ENCODE data around the gene ELK3.

DNA sequence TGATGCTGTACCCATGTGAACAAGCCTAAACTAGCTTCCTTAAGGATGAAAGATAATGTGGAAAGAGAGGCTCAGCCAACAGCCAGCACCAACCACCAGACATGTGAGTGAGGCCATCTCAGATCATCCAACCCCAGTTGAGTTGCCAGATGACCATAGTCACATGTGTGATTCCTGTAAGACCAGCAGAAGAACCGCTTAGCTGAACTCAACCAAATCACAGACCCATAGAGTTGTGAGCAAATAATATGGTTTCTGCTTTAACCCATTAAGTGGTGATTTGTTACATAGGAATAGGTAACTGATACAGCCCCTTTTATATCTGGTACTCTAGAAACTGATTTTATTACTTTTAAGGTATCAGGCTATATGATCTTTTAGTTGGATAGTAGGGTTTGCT lies 17.6 kb upstream of the ELK3 start:
- TF ChIP-seq KDM5A (IDR thresholded peaks at IDR 0.05) (no peak), RFX5 (IDR thresholded peaks at IDR 0.05) (no peak), CTCF (IDR thresholded peaks at IDR 0.05) (no peak), BCL3 (IDR thresholded peaks at IDR 0.05) (no peak), BHLHE40 (IDR thresholded peaks at IDR 0.05; ENCODE audit: low read depth, low read length) (no peak)

Data from A549 (cell line).